KMS-11 (cell line): ENCODE data around the gene ILDR2.

ENCODE experiments used
- H2AFZ ChIP-seq: fragments of 200-600 bp; sonication (generic); 2 replicates; pipeline ENCODE4 v1.6.1; 2016; ENCODE audit warnings: antibody characterized with exemption, mixed run types, low read depth
- H3K27ac ChIP-seq: fragments of 200-600 bp; sonication (generic); 2 replicates; pipeline ENCODE4 v1.6.1; 2016; ENCODE audit warnings: mild to moderate bottlenecking, mixed run types
- H3K27me3 ChIP-seq: fragments of 200-600 bp; sonication (generic); 2 replicates; pipeline ENCODE4 v1.6.1; 2017; ENCODE audit warnings: mild to moderate bottlenecking, low read depth, mixed run types, moderate library complexity; ENCODE audit not compliant: insufficient read depth
- H3K36me3 ChIP-seq: fragments of 200-600 bp; sonication (generic); 2 replicates; pipeline ENCODE4 v1.6.1; 2017; ENCODE audit warnings: mild to moderate bottlenecking, mixed run types; ENCODE audit not compliant: insufficient read depth
- H3K4me1 ChIP-seq: fragments of 200-600 bp; sonication (generic); 2 replicates; pipeline ENCODE4 v1.6.1; 2016; ENCODE audit warnings: mild to moderate bottlenecking, low read depth, mixed run types; ENCODE audit not compliant: poor library complexity, severe bottlenecking
- H3K4me2 ChIP-seq: fragments of 200-600 bp; sonication (generic); 2 replicates; pipeline ENCODE4 v1.7.0; 2016; ENCODE audit warnings: mild to moderate bottlenecking, mixed run types
- H3K4me3 ChIP-seq: fragments of 200-600 bp; sonication (generic); IDR thresholded peaks from 2 replicates; pipeline ENCODE4 v1.6.1; 2017; ENCODE audit warnings: low read depth, low read length, mixed read lengths; ENCODE audit not compliant: insufficient read depth
- H3K79me2 ChIP-seq: fragments of 200-600 bp; sonication (generic); 2 replicates; pipeline ENCODE4 v1.6.1; 2016; ENCODE audit warnings: low read depth, mixed run types; ENCODE audit not compliant: insufficient read depth
- H3K9ac ChIP-seq: fragments of 200-600 bp; sonication (generic); 2 replicates; pipeline ENCODE4 v1.6.1; 2016; ENCODE audit warnings: mild to moderate bottlenecking, mixed run types
- H4K20me1 ChIP-seq: fragments of 200-600 bp; sonication (generic); 2 replicates; pipeline ENCODE4 v1.6.1; 2016; ENCODE audit warnings: mild to moderate bottlenecking, mixed run types; ENCODE audit not compliant: insufficient read depth
- TF ChIP-seq, protein P1 (sequence below): fragments of 200-600 bp; sonication (generic); conservative IDR thresholded peaks from 2 replicates; pipeline ENCODE4 v1.6.1; 2017; ENCODE audit warnings: low read depth, mild to moderate bottlenecking, antibody characterized with exemption, low read length, moderate library complexity, mixed read lengths

ILDR2 gene

DNA sequence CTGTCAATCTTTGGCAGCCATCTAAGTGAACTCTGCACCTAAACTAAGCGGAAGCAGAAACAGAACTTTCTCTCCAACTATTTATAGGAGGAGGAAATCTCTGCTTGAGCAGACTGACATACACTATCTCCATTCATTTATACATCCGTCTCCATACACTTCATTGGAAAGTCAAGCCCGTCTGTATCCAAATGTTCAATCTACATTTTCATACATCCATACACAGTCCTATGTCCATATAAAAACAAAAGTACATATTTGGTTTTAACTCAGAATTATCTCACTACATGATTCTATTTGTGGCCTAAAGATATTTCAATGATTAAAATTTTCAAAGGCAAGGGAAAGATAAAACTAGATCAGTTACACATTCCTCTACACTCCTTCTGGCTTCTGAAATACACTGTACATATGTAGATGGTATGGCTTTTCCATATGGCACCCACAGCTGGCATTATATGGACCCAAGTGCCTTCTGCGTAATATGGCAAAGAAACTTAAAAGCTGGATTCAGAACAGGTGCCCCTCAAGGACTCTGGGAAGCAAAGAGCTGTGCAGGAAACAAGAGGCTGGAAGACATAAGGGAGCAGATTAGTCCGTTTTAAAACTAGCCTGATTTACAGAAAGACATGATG is 35.5 kb downstream of the ILDR2 start:
- Histone ChIP-seq H3K27ac (no peak overlapping the region), H3K36me3 (no peaks in the 10 kb centered on the region), H3K79me2 (no peaks in the 10 kb centered on the region), H3K9ac (no peak overlapping the region), H3K4me2 (no peak overlapping the region), H3K27me3 (no peaks in the 10 kb centered on the region), H3K4me3 (no peak overlapping the region), H4K20me1 (no peaks in the 10 kb centered on the region), H3K4me1 (peaks cover 13% of the 10 kb centered on the region), H2AFZ (no peak overlapping the region)
- TF ChIP-seq, protein P1, sequence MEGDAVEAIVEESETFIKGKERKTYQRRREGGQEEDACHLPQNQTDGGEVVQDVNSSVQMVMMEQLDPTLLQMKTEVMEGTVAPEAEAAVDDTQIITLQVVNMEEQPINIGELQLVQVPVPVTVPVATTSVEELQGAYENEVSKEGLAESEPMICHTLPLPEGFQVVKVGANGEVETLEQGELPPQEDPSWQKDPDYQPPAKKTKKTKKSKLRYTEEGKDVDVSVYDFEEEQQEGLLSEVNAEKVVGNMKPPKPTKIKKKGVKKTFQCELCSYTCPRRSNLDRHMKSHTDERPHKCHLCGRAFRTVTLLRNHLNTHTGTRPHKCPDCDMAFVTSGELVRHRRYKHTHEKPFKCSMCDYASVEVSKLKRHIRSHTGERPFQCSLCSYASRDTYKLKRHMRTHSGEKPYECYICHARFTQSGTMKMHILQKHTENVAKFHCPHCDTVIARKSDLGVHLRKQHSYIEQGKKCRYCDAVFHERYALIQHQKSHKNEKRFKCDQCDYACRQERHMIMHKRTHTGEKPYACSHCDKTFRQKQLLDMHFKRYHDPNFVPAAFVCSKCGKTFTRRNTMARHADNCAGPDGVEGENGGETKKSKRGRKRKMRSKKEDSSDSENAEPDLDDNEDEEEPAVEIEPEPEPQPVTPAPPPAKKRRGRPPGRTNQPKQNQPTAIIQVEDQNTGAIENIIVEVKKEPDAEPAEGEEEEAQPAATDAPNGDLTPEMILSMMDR: no peak

DNA sequence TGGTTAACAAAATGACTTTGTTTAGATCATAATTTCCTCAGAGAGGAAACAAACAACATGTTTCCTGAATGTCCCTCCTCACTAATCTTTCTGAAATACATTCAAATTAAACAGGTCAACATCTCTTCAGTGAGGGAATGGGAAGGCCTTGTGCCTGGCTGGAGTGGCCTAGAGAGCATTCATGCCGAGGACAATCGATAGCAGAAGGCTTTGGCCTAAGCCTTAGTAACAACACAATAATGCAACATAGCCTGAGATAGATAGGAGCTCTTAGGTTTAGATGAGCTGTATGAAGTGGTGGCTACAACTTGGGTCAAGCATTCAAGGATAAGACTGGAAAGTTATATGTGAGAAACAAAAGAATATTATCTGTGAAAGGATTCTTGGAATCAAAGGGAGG is 37.4 kb downstream of the ILDR2 start:
- Histone ChIP-seq H3K36me3 (no peaks in the 10 kb centered on the region), H2AFZ (no peak overlapping the region), H3K27me3 (no peaks in the 10 kb centered on the region), H4K20me1 (no peaks in the 10 kb centered on the region), H3K9ac (no peak overlapping the region), H3K4me3 (no peak overlapping the region), H3K79me2 (no peaks in the 10 kb centered on the region), H3K4me1 (no peaks in the 10 kb centered on the region), H3K4me2 (no peak overlapping the region), H3K27ac (no peak overlapping the region)
- TF ChIP-seq, protein P1: no peak

DNA sequence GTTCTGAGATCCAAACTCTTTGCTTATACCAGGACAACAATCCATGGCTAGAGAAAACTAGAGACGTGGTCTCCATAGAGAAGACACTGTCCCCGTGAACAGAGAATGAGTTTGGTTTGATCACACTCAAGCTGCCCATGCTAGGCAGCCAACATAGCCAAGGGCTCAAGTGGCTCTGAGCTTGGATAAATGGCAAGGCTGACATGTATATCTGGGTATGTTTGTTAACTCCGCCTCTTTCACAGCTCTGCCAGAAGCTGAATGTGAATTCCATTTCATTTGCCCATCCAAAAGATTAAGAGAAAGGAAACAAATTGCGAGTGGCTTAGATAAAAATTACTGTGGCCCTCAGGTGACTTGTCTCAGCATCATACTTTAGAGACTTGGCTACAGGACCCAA is 38.0 kb downstream of the ILDR2 start:
- no peaks in the 10 kb centered on the region for H3K27me3 ChIP-seq

DNA sequence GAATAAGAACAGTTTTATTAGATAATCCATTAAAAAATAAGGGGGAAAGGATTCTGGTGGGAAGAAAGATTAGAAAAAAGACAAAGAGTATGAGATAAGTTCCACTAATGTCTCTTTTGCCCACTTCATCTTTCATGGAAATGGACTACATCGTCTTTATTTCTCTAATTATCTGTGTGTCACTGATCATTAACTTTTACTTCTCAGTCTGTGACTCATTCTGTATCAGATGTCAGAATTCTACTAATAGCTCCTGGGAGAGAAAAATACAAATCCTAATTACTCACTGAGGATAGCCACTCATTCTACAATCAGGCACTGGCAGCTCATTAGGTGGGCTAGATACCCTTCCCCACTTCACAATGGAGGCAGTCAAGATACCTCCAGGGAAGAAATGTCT is 41.7 kb downstream of the ILDR2 start:
- H3K36me3 ChIP-seq: no peaks in the 10 kb centered on the region
- H3K4me1 ChIP-seq: no peaks in the 10 kb centered on the region
- H2AFZ ChIP-seq: no peak overlapping the region
- TF ChIP-seq, protein P1: no peak
- no peak overlapping the region for H3K9ac ChIP-seq
- no peak overlapping the region for H3K4me3 ChIP-seq
- H3K27me3 ChIP-seq: no peaks in the 10 kb centered on the region
- H4K20me1 ChIP-seq: no peaks in the 10 kb centered on the region
- H3K4me2 ChIP-seq: no peak overlapping the region
- no peaks in the 10 kb centered on the region for H3K79me2 ChIP-seq
- no peak overlapping the region for H3K27ac ChIP-seq

More for the DNA sequence above, 38.0 kb downstream of the ILDR2 start:
- TF ChIP-seq, protein P1: no peak
- Histone ChIP-seq H3K4me3 (no peak overlapping the region), H2AFZ (no peak overlapping the region), H3K79me2 (no peaks in the 10 kb centered on the region), H3K9ac (no peak overlapping the region), H3K4me1 (no peaks in the 10 kb centered on the region), H3K36me3 (no peaks in the 10 kb centered on the region), H3K27ac (no peak overlapping the region), H3K4me2 (no peak overlapping the region), H4K20me1 (no peaks in the 10 kb centered on the region)
